MG63 (cell line): ENCODE data around the gene OTOGL. TPM values are rescaled to one million over a fixed set of nuclear protein-coding genes. Genes with fewer than 3 reads are reported as not detected.
"Not testable (repeated sequence)": the region's sequence is repeated elsewhere in the genome, so short reads cannot be mapped to it uniquely, and the experiment has no call there.

Experiments used
- DNase-seq: peaks from one replicate; pipeline ENCODE4 v3.0.0-alpha.2; 2020
- H3K27me3 ChIP-seq: fragments of 250-450 bp; sonication (Bioruptor Pico); 2 replicates; pipeline ENCODE4 v1.5.1; 2020; ENCODE audit warnings: mild to moderate bottlenecking, moderate library complexity
- H3K36me3 ChIP-seq: fragments of 250-450 bp; sonication (Bioruptor Pico); 2 replicates; pipeline ENCODE4 v1.5.1; 2020; ENCODE audit warnings: mild to moderate bottlenecking, moderate library complexity
- H3K4me3 ChIP-seq: fragments of 250-450 bp; sonication (Bioruptor Pico); 2 replicates; pipeline ENCODE4 v1.5.1; 2020; ENCODE audit warnings: mild to moderate bottlenecking, moderate library complexity
- H3K9me3 ChIP-seq: fragments of 250-450 bp; sonication (Bioruptor Pico); 2 replicates; pipeline ENCODE4 v1.5.1; 2020; ENCODE audit warnings: mild to moderate bottlenecking, moderate library complexity
- total RNA-seq: library from RNA; depleted of rRNA; stranded (reverse); fragments of >200 nt; shearing (Covaris generic); gene quantifications from 2 replicates; pipeline ENCODE4 v1.2.3, GENCODE V29; 2014; ENCODE audit warnings: low replicate concordance

The OTOGL gene
- total RNA-seq, 1 experiment from 2014 or later, result not detected

DNA sequence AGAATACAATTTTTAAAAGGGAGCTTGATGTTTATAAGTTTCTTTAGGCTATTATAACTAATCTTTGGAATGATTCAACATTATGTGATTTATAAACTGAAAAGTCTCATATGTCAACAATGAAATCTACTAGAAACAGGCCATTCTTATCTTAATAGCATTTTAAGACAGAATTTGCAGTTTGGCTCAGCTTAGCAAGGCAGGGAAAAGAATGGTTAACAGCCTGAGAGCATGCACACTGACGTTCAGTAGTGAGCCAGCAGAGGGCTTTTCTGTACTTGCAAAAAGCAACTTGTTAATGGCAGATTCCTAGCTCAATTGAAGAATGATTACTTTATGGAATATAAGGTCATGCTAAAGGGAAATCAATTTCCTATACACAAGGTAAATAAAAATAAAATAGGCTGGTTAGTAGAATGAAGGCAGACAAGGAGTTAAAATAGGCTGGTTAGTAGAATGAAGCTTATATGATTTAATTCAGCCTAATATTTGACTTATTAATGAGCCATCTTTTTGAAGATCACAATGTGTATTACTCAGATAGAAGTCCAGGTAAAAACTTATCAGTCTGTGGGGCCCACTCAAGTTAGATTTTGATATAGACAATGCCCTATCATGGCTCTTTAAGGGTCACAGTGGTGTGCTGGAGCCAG lies 95.9 kb downstream of the OTOGL start:
- no peaks in the 10 kb centered on the region for H3K36me3 ChIP-seq
- H3K4me3 ChIP-seq, result no peak overlapping the region
- H3K9me3 ChIP-seq, result no peaks in the 10 kb centered on the region
- H3K27me3 ChIP-seq, result no peaks in the 10 kb centered on the region
- peak; percentile 74 for DNase-seq

DNA sequence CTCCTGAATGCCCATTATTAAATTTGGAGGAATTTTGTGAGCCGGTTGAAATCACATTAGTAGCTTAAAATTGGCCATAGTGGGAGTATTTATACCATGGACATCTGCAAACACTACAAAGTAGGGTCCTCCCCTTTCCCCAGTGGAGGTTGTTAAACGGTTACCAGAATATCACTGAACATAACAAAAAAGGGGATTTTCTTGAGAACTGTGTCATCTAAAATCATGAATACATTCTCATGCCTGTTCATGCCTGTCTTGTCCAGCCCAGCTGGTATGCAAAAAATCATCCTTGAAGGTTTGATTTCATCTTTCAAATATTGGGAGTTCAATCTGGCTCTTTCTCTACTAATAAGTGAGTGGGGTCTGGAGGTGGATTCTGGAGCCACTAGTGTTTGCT lies 96.4 kb downstream of the OTOGL start:
- DNase-seq, result no peak
- Histone ChIP-seq H3K9me3 (no peaks in the 10 kb centered on the region), H3K27me3 (no peaks in the 10 kb centered on the region), H3K36me3 (no peaks in the 10 kb centered on the region), H3K4me3 (no peak overlapping the region)

DNA sequence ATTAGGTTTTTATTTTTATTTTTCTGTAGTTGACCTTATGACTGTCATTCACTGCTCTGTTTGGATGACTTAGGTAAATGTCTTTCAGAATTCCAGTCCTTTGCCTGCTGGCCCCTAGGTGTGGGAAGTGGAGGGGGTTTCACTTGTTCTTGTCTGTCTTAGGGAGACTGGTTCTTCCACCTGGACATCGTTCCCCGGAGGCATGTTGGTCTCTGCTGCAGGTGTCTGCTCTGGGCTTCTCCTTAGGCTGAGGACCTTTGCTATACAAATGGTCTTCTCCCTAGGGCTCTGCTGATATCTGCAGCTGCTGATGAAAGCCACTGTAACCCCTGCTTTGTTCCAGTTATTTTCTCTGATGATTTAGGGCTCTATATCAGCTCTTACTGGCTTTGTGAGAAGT lies 97.1 kb downstream of the OTOGL start:
- Histone ChIP-seq H3K4me3 (no peak overlapping the region), H3K9me3 (no peaks in the 10 kb centered on the region), H3K27me3 (no peaks in the 10 kb centered on the region), H3K36me3 (no peaks in the 10 kb centered on the region)
- no peak for DNase-seq

DNA sequence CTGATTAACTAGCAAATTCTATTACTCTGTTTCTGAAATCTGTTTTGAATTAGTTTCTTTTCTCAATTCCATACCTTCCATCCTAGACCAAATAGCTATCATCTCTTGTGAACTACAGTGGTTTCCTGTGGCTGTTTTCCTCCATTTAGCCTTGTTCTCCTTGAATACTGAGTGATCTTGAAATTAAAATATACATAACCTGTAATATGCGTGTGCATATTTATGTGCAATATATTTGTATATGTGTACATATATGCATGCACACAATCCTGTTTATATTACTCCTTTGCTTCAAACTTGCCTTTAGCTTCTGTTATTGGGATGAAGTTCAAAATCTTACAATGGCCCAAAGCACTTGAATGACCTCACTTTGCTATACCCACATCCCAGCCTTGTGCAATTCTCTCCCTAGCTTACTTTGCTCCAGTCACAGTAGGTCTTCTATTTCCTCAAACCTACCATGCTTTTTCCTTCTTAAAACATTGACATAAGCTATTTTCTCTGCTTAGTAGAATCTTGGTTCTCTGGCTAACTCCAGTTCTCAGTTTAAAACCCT lies 99.5 kb downstream of the OTOGL start:
- Histone ChIP-seq H3K4me3 (no peak overlapping the region), H3K27me3 (no peaks in the 10 kb centered on the region), H3K9me3 (no peaks in the 10 kb centered on the region), H3K36me3 (no peaks in the 10 kb centered on the region)
- DNase-seq, result no peak

DNA sequence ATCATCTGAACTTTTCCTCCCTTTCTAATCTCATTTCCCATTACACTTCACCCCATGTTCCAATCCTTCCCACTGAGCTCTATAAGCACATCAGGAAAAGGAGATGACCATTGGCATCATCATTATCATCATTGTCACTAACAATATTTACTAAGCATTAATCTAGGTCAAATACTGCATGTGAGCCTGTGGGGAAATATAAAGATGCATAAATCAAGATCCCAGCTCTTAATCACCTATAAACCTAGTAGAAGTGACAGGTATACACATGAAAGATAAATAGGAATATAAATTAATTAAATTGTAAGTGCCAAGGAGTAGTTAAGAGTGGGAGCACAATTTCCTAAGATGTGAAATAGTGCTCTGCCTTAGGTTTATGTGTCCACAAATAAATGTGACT lies 100.6 kb downstream of the OTOGL start:
- no peak for DNase-seq
- Histone ChIP-seq H3K9me3 (no peaks in the 10 kb centered on the region), H3K36me3 (no peaks in the 10 kb centered on the region), H3K4me3 (no peak overlapping the region), H3K27me3 (no peaks in the 10 kb centered on the region)

DNA sequence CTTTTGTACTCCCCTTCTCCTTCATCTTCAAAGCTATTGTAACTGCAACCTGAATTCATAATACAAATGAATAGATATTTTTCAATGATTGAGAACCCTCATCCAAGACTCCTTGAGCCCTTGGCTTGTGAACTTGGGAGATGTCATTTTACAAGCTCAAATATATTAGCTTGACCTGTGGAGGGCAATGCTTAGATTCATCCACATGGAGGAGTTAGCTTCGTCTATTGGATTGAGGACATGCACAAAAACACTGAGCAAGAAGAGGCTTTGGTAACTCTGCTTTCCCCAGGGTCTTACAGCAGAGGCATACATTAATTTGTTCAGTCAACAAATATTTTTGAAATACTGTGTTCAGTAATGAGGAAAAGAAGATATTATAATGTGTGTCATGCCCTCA lies 101.1 kb downstream of the OTOGL start:
- Histone ChIP-seq H3K36me3 (no peaks in the 10 kb centered on the region), H3K4me3 (no peak overlapping the region), H3K9me3 (no peaks in the 10 kb centered on the region), H3K27me3 (no peaks in the 10 kb centered on the region)
- no peak for DNase-seq

DNA sequence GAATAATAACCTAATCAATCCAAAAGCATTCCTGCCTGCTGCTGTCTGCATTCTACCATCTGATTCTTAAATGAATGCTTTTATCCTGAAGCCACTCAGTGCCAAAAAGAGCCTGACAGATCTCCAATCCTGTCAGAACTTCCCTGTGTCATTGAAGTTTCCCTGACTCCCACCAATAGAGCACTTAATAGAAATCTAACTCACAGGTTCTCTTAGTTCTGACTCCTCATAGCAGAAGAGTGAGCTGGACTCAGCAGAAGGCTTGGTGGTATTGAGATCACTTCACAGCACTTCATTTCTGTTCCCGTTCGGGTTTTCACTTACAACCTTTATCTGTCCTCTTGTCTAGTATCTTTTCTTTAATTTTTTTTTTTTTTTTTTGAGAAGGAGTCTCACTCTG lies 102.6 kb downstream of the OTOGL start:
- no peaks in the 10 kb centered on the region for H3K36me3 ChIP-seq
- DNase-seq, result no peak
- H3K27me3 ChIP-seq, result no peaks in the 10 kb centered on the region
- no peak overlapping the region for H3K4me3 ChIP-seq
- H3K9me3 ChIP-seq, result no peaks in the 10 kb centered on the region

DNA sequence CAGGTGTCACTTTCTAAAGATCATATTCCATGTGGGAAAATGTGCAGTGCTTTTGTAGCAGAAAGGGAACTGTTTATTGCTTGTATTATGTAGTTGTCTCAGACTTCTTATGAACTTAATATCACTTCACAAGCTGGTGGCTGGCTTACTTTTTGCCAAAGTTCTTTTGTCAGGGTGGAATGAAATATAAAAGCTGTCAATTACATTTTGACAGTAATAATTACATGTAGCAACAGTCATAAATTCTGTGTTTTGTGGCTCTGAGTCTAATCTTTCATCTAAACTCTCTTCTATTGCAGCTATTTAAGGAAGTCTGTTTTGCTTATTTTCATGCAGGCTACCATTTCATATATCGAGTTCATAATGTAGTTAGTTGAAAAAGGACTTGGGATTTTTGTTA lies 106.6 kb downstream of the OTOGL start:
- Histone ChIP-seq H3K27me3 (no peaks in the 10 kb centered on the region), H3K9me3 (no peaks in the 10 kb centered on the region), H3K4me3 (no peak overlapping the region), H3K36me3 (no peaks in the 10 kb centered on the region)
- no peak for DNase-seq

DNA sequence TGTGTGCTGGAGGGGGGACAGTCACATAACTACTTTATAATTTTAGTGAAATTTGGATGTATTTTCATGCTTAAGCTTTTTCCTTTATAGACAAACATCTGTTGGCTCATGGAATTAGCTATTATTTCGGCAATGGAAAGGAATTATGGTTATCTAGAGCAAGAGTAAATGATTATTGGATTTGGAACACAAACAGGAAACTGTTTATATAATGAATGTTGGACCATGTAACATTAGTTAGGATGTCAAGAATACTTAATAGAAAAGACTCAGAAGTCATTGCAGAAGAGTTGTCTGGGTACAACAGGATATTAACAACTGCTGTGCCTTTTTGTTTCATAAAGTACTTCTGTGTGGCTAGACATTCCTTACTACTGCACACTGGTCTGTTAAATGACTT lies 108.7 kb downstream of the OTOGL start:
- no peaks in the 10 kb centered on the region for H3K9me3 ChIP-seq
- DNase-seq, result no peak
- H3K4me3 ChIP-seq, result no peak overlapping the region
- no peaks in the 10 kb centered on the region for H3K36me3 ChIP-seq
- no peaks in the 10 kb centered on the region for H3K27me3 ChIP-seq

DNA sequence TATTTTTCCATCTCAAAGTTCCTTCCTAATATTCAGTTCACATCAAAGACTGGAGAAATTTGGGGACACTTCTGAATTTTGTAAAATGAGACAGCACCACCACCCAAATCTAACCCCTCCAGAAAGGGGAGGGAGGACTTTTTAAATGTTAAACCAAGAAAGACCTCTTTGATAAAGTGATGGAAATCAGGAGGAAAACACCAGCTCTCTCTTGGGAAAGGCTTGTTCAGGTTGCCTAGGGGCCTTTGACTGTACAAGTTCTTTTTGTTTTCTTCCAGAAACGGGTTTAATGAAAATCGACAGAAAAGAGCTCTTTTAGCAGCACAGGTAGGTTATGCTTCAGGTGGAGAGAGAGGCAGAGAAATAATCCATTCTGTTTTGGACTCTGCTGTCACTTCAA lies 112.3 kb downstream of the OTOGL start:
- no peaks in the 10 kb centered on the region for H3K27me3 ChIP-seq
- no peak for DNase-seq
- no peaks in the 10 kb centered on the region for H3K9me3 ChIP-seq
- no peaks in the 10 kb centered on the region for H3K36me3 ChIP-seq
- no peak overlapping the region for H3K4me3 ChIP-seq

DNA sequence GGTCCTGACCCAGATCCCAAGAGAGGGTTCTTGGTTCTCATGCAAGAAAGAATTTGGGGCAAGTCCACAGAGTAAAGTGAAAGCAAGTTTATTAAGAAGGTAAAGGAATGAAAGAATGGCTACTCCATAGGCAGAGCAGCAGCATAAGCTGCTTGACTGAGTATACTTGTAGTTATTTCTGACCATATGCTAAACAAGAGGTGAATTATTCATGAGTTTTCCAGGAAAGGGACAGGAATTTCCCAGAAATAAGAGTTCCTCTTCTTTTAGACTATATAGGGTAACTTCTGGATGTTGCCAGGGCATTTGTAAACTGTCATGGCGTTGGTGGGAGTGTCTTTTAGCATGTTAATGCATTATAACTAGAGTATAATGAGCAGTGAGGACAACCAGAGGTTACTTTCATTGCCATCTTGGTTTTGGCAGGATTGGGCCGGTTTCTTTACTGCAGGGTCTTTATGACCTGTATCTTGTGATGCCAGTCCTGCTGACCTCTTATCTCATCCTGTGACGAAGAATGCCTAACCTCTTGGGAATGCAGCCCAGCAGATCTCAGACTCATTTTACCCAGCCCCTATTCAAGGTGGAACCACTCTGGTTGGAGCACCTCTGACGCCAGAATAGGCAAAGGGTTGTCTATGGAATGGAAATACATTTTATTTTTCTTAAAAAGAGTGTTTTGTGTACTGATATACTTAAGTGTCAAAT lies 113.8 kb downstream of the OTOGL start:
- Histone ChIP-seq H3K27me3 (no peaks in the 10 kb centered on the region), H3K36me3 (no peaks in the 10 kb centered on the region), H3K9me3 (no peaks in the 10 kb centered on the region), H3K4me3 (no peak overlapping the region)
- DNase-seq, result no peak

DNA sequence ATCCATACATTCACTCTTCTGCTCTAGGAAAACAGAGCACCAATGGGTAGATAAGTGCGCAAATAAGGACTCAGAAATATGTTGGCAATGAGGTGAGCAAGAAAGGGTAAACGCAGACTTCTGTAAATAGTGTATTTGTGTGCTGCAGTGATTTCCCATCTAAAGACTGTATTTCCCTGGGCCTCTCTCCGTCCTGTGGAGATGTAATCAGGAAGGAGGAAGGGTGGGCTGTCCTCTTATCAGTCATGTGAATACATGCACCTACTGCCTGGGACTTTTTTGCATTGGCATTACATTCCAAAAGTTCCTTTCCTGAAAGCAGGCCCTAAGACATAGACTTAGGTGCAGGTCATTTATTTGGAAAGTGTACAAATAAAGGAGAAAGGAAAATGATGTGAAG lies 114.5 kb downstream of the OTOGL start:
- Histone ChIP-seq H3K4me3 (no peak overlapping the region), H3K27me3 (no peaks in the 10 kb centered on the region), H3K36me3 (no peaks in the 10 kb centered on the region), H3K9me3 (no peaks in the 10 kb centered on the region)
- DNase-seq, result no peak

DNA sequence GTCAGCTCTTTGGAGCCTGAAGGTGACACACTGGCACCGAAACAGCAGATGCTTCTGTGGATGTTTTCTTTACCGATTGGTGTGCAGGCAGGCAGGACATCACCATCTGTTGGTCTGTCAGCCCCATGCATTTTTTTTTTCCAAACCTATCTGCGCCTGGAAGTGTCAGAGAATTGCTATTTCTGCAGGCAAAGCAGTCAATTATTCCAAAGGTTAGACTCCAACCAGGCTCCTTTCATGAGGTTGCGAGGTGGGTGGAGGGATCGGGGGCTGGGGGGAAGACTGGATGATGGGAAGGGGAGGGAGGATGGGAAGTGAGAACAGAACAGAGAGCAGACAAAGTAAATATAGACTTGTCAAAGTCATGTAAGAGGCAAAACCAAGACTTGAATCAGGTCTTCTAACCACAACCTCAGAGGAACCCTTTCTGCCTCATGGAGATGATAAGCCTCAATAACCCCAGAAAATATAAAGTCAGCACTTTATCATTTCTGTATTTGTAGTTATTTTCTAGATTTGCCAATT lies 117.7 kb downstream of the OTOGL start:
- Histone ChIP-seq H3K36me3 (no peaks in the 10 kb centered on the region), H3K27me3 (no peaks in the 10 kb centered on the region), H3K4me3 (no peak overlapping the region), H3K9me3 (no peaks in the 10 kb centered on the region)
- no peak for DNase-seq

DNA sequence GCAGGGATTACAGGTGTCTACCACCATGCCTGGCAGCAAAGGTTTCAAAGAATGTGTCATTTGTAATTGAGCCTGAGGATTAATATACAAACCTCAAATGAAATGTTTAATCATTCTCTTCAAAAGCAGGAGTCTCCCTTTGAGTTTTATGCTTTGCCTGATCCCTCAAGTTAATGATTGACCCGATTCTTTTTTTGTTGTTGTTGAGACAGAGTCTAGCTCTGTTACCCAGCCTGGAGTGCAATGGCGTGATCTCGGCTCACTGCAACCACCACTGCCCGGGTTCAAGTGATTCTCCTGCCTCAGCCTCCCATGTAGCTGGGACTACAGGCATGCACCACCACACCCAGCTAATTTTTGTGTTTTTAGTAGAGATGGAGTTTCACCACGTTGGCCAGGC lies 119.6 kb downstream of the OTOGL start:
- DNase-seq, H3K27me3 ChIP-seq, H3K36me3 ChIP-seq, H3K9me3 ChIP-seq, H3K4me3 ChIP-seq: not testable (repeated sequence)

DNA sequence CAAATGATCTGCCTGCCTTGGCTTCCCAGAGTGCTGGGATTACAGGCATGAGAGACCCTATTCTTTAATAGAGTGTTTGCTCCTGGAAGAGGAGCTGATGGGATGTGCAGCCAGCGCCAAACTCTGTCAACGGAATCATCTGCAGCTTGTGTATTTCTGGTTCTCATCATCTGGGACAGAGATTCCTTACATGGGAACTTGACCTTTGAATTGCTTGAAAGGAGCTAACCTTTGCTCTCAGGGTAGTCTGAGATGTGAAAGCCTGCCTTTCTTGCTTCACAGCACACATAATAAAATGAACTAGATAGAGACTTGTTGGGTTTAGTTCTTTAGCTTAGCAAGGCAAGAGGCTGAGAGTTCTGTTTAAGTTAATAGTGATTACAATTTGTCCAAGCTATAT lies 120.0 kb downstream of the OTOGL start:
- peaks cover 3% of the 10 kb centered on the region; the same call in 1 of the 2 replicates for H3K9me3 ChIP-seq
- no peak overlapping the region for H3K4me3 ChIP-seq
- no peaks in the 10 kb centered on the region for H3K27me3 ChIP-seq
- H3K36me3 ChIP-seq, result no peaks in the 10 kb centered on the region
- DNase-seq, result no peak

DNA sequence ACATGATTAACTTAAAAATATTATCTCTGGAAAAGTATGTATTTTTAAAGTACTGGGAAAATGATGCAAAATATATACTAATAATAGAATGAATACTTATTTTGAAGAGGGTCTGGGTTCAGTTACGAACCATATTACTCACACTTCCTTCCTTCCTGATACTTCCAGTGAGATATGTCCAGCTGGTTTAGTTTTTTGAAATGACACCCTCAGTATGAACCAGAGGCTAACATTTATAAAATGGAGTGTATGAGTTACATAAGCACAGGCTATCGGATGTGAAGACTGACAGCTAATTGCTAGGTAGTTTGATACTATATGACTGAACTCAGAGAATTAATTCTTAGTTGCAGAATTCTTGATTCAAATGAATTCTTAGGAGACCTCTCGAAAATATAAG lies 122.9 kb downstream of the OTOGL start:
- H3K4me3 ChIP-seq, result no peak overlapping the region
- no peaks in the 10 kb centered on the region for H3K27me3 ChIP-seq
- no peaks in the 10 kb centered on the region for H3K36me3 ChIP-seq
- no peak for DNase-seq
- H3K9me3 ChIP-seq, result peaks cover 3% of the 10 kb centered on the region; the same call in 1 of the 2 replicates

DNA sequence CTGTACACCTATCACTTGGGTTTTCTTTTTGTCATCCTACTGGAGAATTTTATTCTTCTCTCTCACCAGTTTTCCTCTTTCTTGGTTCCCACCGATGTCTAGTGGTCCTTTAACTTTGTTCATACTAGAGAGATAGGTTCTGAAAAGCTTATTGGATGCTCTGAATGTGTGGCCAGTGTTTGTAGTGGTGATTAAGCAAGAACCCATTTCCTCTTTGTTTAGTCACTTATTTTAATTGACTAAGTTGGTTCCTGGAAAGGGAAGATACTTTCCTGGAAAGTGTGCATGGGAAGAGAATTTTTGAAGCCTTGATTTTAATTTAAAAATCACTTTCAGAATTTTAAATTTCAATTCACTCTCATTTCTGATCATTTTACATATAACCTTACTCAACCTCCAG lies 127.2 kb downstream of the OTOGL start:
- Histone ChIP-seq H3K27me3 (no peaks in the 10 kb centered on the region), H3K9me3 (peaks cover 3% of the 10 kb centered on the region; the same call in 1 of the 2 replicates), H3K4me3 (no peak overlapping the region), H3K36me3 (no peaks in the 10 kb centered on the region)
- no peak for DNase-seq

DNA sequence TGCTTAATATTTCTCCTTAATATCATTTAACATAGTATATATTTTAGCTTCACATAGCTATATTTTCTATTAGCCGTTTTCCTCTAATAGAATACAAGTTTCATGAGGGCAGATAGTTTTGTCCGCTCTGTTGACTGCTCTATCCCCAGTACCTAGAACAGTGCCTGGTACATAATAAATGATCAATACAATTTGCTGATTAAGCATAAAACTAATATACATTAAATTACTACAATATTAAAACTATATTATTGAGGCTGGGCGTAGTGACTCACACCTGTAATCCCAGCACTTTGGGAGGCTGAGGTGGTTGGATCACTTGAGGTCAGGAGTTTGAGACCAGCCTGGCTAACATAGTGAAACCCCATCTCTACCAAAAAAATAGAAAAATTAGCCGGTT lies 128.6 kb downstream of the OTOGL start:
- H3K27me3 ChIP-seq, result not testable (repeated sequence)

More for the DNA sequence above, 128.6 kb downstream of the OTOGL start:
- H3K4me3 ChIP-seq, H3K9me3 ChIP-seq, H3K36me3 ChIP-seq, DNase-seq: not testable (repeated sequence)
